ENCODE data around the gene GAPVD1.

GRCh38 chr9:125269014-125269397 lies 7.4 kb downstream of the GAPVD1 start:
- TF ChIP-seq, protein P1, sequence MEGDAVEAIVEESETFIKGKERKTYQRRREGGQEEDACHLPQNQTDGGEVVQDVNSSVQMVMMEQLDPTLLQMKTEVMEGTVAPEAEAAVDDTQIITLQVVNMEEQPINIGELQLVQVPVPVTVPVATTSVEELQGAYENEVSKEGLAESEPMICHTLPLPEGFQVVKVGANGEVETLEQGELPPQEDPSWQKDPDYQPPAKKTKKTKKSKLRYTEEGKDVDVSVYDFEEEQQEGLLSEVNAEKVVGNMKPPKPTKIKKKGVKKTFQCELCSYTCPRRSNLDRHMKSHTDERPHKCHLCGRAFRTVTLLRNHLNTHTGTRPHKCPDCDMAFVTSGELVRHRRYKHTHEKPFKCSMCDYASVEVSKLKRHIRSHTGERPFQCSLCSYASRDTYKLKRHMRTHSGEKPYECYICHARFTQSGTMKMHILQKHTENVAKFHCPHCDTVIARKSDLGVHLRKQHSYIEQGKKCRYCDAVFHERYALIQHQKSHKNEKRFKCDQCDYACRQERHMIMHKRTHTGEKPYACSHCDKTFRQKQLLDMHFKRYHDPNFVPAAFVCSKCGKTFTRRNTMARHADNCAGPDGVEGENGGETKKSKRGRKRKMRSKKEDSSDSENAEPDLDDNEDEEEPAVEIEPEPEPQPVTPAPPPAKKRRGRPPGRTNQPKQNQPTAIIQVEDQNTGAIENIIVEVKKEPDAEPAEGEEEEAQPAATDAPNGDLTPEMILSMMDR (IDR thresholded peaks at IDR 0.05; ENCODE audit: borderline replicate concordance, extremely low read depth, low read length, poor library complexity, severe bottlenecking): no peak
- TF ChIP-seq EZH2 (IDR thresholded peaks at IDR 0.05; ENCODE audit: borderline replicate concordance, low read depth, low read length, severe bottlenecking): no peak

Data from DND-41 (cell line).